SK-N-MC (cell line): Measurements from ENCODE around the gene PADI4.

Experiments
- EZH2 ChIP-seq: fragments of 200-600 bp; sonication (generic); IDR thresholded peaks from one replicate; pipeline ENCODE4 v1.6.1; 2017; ENCODE audit warnings: antibody characterized with exemption
- FOXP2 ChIP-seq: optimal IDR thresholded peaks from 2 replicates; pipeline ENCODE3; 2011; ENCODE audit warnings: mild to moderate bottlenecking, moderate library complexity; ENCODE audit not compliant: insufficient read depth; ENCODE audit errors: extremely low read length, control extremely low read depth
- POLR2AphosphoS5 ChIP-seq: IDR thresholded peaks from 2 replicates; pipeline ENCODE4 v1.6.1; 2012; ENCODE audit warnings: mild to moderate bottlenecking, low read depth, low read length, borderline replicate concordance

DNA sequence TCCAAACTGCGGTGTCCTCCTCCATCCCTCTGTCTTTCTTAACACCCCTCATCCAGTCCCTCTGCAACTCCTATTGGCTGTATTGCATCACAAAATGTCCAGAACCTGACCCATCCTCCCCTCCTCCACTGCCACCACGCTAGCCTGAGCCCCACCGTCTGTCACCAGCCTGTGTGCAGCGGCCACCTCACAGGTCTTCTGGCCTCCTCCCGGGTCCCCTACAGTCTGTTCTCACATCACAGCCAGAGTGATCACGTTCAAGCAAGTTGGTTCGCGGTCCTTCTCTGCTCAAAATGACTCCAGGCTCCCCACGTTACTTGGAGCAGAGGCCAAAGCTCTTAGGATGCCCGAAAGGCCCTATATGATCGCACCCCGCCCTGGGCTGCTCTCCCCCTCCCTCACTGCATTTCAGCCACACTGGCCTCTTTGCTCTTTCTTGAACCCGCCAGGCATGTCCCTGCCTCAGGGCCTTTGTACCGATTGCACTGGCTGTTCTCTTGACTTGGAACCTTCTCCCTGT is 2.4 kb upstream of the PADI4 start:
- TF ChIP-seq POLR2AphosphoS5, result no peak
- no peak for TF ChIP-seq EZH2
- TF ChIP-seq FOXP2, result no peak
